PFSK-1 (cell line): Measurements from ENCODE around the gene RNF157.

ENCODE experiments used
- FOXP2 ChIP-seq: optimal IDR thresholded peaks from 2 replicates; pipeline ENCODE3; 2011; ENCODE audit warnings: borderline replicate concordance, control low read depth, inconsistent platforms; ENCODE audit not compliant: insufficient read depth; ENCODE audit errors: extremely low read length, extremely low read depth
- POLR2AphosphoS5 ChIP-seq: IDR thresholded peaks from 2 replicates; pipeline ENCODE4 v1.6.1; 2012; ENCODE audit warnings: low read depth, mild to moderate bottlenecking, control low read depth, low read length, moderate library complexity
- TAF1 ChIP-seq: IDR thresholded peaks from 2 replicates; pipeline ENCODE4 v1.6.1; 2012; ENCODE audit warnings: low read length, control low read depth, borderline replicate concordance; ENCODE audit not compliant: insufficient read depth

- TF ChIP-seq TAF1 (no peak), FOXP2 (no peak), POLR2AphosphoS5 (no peak)
Measured at GRCh38 chr17:76275382-76276068, 35.2 kb upstream of the RNF157 start.
